HEK293 (cell line): ENCODE results near the gene MLPH.

Experiments used
- CTCF ChIA-PET: fragments of 350-600 bp; formaldehyde crosslinking; extraction: SDS; loops from one replicate; lab custom pipeline; 2021; ENCODE audit warnings: antibody characterized with exemption; lab: Yijun Ruan, JAX
- POLR2A ChIA-PET: fragments of 300-600 bp; formaldehyde crosslinking; extraction: SDS; loops from one replicate; lab custom pipeline; 2020; ENCODE audit warnings: antibody characterized with exemption, inconsistent platforms; lab: Yijun Ruan, JAX
- H3K27ac ChIP-seq: fragments of 200-500 bp; sonication (Bioruptor generic); 2 replicates; pipeline ENCODE4 v1.5.1; 2014; ENCODE audit warnings: low read depth, low read length, control low read depth, inconsistent platforms; ENCODE audit errors: extremely low read depth
- H3K36me3 ChIP-seq, 2 experiments: fragments of 200-500 bp in 1 of 2; sonication (Bioruptor generic) in 1 of 2; 1 replicate in 1 of 2; 2 replicates in 1 of 2; pipeline ENCODE4 v1.5.1; 2014 to 2017; ENCODE audit warnings: inconsistent platforms in 2 of 2, low read length in 2 of 2; ENCODE audit not compliant: control insufficient read depth in 2 of 2, insufficient read depth in 1 of 2
- H3K4me1 ChIP-seq: fragments of 200-500 bp; sonication (Bioruptor generic); 2 replicates; pipeline ENCODE4 v1.5.1; 2014; ENCODE audit warnings: mild to moderate bottlenecking, low read length, inconsistent platforms; ENCODE audit not compliant: control insufficient read depth, insufficient read depth
- H3K4me3 ChIP-seq: 2 replicates; pipeline ENCODE4 v1.5.1; 2011; ENCODE audit warnings: low read depth, mild to moderate bottlenecking, control low read depth, low read length, moderate library complexity
- H3K9me3 ChIP-seq: fragments of 200-500 bp; sonication (Bioruptor generic); 2 replicates; pipeline ENCODE4 v1.5.1; 2014; ENCODE audit warnings: low read depth, low read length, inconsistent platforms; ENCODE audit not compliant: control insufficient read depth, insufficient read depth
- ZBTB7A ChIP-seq: fragments of 450-650 bp; formaldehyde crosslinking; IDR thresholded peaks from 2 replicates; pipeline ENCODE4 v1.5.1; 2016; ENCODE audit warnings: low read depth, missing biosample characterization, missing genetic modification characterization
- ZNF19 ChIP-seq: fragments of 450-650 bp; formaldehyde crosslinking; IDR thresholded peaks from 2 replicates; pipeline ENCODE4; 2016; ENCODE audit warnings: missing biosample characterization, missing genetic modification characterization, low read depth
- ZNF302 ChIP-seq: fragments of 450-650 bp; formaldehyde crosslinking; IDR thresholded peaks from 2 replicates; pipeline ENCODE4 v1.5.1; 2016; ENCODE audit warnings: missing biosample characterization, missing genetic modification characterization, low read depth
- ZNF335 ChIP-seq: fragments of 450-650 bp; formaldehyde crosslinking; conservative IDR thresholded peaks from 2 replicates; pipeline ENCODE4 v1.5.1; 2016; ENCODE audit warnings: missing biosample characterization, missing genetic modification characterization
- ZNF585B ChIP-seq: fragments of 450-650 bp; formaldehyde crosslinking; IDR thresholded peaks from 2 replicates; pipeline ENCODE4 v1.5.1; 2016; ENCODE audit warnings: missing biosample characterization, missing genetic modification characterization
- ZNF623 ChIP-seq: fragments of 450-650 bp; formaldehyde crosslinking; IDR thresholded peaks from 2 replicates; pipeline ENCODE4 v1.5.1; 2016; ENCODE audit warnings: missing biosample characterization, missing genetic modification characterization
- ZNF768 ChIP-seq: fragments of 450-650 bp; formaldehyde crosslinking; IDR thresholded peaks from 2 replicates; pipeline ENCODE4 v1.5.1; 2018; ENCODE audit warnings: missing biosample characterization, mild to moderate bottlenecking, missing genetic modification characterization
- ZNF776 ChIP-seq: fragments of 450-650 bp; formaldehyde crosslinking; IDR thresholded peaks from 2 replicates; pipeline ENCODE4 v1.5.0; 2017; ENCODE audit warnings: missing biosample characterization, missing genetic modification characterization, borderline replicate concordance
- TF ChIP-seq, protein P1 (sequence below): fragments of 450-650 bp; formaldehyde crosslinking; IDR thresholded peaks from 2 replicates; pipeline ENCODE4 v1.5.1; 2016; ENCODE audit warnings: missing biosample characterization, missing genetic modification characterization
- TF ChIP-seq, protein P2 (sequence below): IDR thresholded peaks from 2 replicates; pipeline ENCODE4 v1.6.1; 2011; ENCODE audit warnings: mild to moderate bottlenecking, low read depth, low read length, borderline replicate concordance
- TF ChIP-seq, protein P3 (sequence below): fragments of 450-650 bp; formaldehyde crosslinking; IDR thresholded peaks from 2 replicates; pipeline ENCODE4 v1.5.1; 2016; ENCODE audit warnings: missing biosample characterization, missing genetic modification characterization, borderline replicate concordance
- TF ChIP-seq, protein P4 (sequence below): fragments of 450-650 bp; formaldehyde crosslinking; IDR thresholded peaks from 2 replicates; pipeline ENCODE4 v1.5.1; 2016; ENCODE audit warnings: missing biosample characterization, missing genetic modification characterization
- TF ChIP-seq, protein P5 (sequence below): fragments of 450-650 bp; formaldehyde crosslinking; IDR thresholded peaks from 2 replicates; pipeline ENCODE4 v1.5.1; 2016; ENCODE audit warnings: missing biosample characterization, missing genetic modification characterization, low read depth
- TF ChIP-seq, protein P6 (sequence below): fragments of 450-650 bp; formaldehyde crosslinking; conservative IDR thresholded peaks from 2 replicates; pipeline ENCODE4 v1.5.1; 2016; ENCODE audit warnings: low read depth, missing biosample characterization, missing genetic modification characterization
- TF ChIP-seq, protein P7 (sequence below): fragments of 450-650 bp; formaldehyde crosslinking; conservative IDR thresholded peaks from 2 replicates; pipeline ENCODE4 v1.5.1; 2016; ENCODE audit warnings: low read depth, missing biosample characterization, missing genetic modification characterization

The MLPH gene

DNA sequence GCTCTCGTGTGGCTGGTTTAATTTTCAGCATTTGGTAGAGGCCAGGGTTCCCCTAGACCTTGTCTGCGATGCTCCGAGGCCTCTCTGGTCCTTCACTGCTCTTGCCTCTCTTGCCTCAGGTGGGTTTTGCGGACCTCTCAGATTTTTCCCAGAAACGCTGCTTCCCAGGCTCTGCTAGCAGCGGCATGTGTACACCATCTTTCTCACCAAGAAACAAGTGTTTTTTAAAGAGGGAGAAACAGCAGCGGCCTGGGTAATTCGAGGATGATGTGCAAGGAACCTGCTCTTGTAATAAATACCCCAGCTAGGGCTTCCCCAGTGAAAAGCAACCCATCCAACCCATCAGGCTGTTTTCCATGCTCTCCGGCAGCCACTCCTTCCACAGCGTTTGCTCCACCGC is 39.6 kb upstream of the MLPH start:
- no peak overlapping the region for H3K4me3 ChIP-seq
- ChIA-PET CTCF (interaction anchor here (0.6 kb wide), 1 partner anchor 22 kb away, joined by 3 read pairs; no protein-coding TSS in a partner anchor), POLR2A (no interaction called here)
- no peaks in the 10 kb centered on the region for H3K9me3 ChIP-seq
- H3K36me3 ChIP-seq: no peaks in the 10 kb centered on the region
- TF ChIP-seq ZBTB7A (tag by site-specific recombination) (no peak), ZNF335 (tag by site-specific recombination) (no peak), ZNF768 (no peak), ZNF623 (tag by site-specific recombination) (no peak), ZNF19 (tag by site-specific recombination) (no peak), ZNF302 (no peak), ZNF776 (tag by site-specific recombination) (no peak), ZNF585B (tag by site-specific recombination) (no peak)
- TF ChIP-seq, protein P1, sequence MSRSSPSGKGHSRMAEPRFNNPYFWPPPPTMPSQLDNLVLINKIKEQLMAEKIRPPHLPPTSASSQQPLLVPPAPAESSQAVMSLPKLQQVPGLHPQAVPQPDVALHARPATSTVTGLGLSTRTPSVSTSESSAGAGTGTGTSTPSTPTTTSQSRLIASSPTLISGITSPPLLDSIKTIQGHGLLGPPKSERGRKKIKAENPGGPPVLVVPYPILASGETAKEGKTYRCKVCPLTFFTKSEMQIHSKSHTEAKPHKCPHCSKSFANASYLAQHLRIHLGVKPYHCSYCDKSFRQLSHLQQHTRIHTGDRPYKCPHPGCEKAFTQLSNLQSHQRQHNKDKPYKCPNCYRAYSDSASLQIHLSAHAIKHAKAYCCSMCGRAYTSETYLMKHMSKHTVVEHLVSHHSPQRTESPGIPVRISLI (tag by site-specific recombination): no peak
- TF ChIP-seq, protein P2, sequence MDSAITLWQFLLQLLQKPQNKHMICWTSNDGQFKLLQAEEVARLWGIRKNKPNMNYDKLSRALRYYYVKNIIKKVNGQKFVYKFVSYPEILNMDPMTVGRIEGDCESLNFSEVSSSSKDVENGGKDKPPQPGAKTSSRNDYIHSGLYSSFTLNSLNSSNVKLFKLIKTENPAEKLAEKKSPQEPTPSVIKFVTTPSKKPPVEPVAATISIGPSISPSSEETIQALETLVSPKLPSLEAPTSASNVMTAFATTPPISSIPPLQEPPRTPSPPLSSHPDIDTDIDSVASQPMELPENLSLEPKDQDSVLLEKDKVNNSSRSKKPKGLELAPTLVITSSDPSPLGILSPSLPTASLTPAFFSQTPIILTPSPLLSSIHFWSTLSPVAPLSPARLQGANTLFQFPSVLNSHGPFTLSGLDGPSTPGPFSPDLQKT: no peak
- TF ChIP-seq, protein P3, sequence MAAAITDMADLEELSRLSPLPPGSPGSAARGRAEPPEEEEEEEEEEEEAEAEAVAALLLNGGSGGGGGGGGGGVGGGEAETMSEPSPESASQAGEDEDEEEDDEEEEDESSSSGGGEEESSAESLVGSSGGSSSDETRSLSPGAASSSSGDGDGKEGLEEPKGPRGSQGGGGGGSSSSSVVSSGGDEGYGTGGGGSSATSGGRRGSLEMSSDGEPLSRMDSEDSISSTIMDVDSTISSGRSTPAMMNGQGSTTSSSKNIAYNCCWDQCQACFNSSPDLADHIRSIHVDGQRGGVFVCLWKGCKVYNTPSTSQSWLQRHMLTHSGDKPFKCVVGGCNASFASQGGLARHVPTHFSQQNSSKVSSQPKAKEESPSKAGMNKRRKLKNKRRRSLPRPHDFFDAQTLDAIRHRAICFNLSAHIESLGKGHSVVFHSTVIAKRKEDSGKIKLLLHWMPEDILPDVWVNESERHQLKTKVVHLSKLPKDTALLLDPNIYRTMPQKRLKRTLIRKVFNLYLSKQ (tag by site-specific recombination): no peak
- TF ChIP-seq, protein P4, sequence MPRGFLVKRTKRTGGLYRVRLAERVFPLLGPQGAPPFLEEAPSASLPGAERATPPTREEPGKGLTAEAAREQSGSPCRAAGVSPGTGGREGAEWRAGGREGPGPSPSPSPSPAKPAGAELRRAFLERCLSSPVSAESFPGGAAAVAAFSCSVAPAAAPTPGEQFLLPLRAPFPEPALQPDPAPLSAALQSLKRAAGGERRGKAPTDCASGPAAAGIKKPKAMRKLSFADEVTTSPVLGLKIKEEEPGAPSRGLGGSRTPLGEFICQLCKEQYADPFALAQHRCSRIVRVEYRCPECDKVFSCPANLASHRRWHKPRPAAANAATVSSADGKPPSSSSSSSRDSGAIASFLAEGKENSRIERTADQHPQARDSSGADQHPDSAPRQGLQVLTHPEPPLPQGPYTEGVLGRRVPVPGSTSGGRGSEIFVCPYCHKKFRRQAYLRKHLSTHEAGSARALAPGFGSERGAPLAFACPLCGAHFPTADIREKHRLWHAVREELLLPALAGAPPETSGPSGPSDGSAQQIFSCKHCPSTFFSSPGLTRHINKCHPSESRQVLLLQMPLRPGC (tag by site-specific recombination): no peak
- TF ChIP-seq, protein P5, sequence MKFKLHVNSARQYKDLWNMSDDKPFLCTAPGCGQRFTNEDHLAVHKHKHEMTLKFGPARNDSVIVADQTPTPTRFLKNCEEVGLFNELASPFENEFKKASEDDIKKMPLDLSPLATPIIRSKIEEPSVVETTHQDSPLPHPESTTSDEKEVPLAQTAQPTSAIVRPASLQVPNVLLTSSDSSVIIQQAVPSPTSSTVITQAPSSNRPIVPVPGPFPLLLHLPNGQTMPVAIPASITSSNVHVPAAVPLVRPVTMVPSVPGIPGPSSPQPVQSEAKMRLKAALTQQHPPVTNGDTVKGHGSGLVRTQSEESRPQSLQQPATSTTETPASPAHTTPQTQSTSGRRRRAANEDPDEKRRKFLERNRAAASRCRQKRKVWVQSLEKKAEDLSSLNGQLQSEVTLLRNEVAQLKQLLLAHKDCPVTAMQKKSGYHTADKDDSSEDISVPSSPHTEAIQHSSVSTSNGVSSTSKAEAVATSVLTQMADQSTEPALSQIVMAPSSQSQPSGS: no peak
- TF ChIP-seq, protein P6, sequence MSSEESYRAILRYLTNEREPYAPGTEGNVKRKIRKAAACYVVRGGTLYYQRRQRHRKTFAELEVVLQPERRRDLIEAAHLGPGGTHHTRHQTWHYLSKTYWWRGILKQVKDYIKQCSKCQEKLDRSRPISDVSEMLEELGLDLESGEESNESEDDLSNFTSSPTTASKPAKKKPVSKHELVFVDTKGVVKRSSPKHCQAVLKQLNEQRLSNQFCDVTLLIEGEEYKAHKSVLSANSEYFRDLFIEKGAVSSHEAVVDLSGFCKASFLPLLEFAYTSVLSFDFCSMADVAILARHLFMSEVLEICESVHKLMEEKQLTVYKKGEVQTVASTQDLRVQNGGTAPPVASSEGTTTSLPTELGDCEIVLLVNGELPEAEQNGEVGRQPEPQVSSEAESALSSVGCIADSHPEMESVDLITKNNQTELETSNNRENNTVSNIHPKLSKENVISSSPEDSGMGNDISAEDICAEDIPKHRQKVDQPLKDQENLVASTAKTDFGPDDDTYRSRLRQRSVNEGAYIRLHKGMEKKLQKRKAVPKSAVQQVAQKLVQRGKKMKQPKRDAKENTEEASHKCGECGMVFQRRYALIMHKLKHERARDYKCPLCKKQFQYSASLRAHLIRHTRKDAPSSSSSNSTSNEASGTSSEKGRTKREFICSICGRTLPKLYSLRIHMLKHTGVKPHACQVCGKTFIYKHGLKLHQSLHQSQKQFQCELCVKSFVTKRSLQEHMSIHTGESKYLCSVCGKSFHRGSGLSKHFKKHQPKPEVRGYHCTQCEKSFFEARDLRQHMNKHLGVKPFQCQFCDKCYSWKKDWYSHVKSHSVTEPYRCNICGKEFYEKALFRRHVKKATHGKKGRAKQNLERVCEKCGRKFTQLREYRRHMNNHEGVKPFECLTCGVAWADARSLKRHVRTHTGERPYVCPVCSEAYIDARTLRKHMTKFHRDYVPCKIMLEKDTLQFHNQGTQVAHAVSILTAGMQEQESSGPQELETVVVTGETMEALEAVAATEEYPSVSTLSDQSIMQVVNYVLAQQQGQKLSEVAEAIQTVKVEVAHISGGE: no peak
- TF ChIP-seq, protein P7, sequence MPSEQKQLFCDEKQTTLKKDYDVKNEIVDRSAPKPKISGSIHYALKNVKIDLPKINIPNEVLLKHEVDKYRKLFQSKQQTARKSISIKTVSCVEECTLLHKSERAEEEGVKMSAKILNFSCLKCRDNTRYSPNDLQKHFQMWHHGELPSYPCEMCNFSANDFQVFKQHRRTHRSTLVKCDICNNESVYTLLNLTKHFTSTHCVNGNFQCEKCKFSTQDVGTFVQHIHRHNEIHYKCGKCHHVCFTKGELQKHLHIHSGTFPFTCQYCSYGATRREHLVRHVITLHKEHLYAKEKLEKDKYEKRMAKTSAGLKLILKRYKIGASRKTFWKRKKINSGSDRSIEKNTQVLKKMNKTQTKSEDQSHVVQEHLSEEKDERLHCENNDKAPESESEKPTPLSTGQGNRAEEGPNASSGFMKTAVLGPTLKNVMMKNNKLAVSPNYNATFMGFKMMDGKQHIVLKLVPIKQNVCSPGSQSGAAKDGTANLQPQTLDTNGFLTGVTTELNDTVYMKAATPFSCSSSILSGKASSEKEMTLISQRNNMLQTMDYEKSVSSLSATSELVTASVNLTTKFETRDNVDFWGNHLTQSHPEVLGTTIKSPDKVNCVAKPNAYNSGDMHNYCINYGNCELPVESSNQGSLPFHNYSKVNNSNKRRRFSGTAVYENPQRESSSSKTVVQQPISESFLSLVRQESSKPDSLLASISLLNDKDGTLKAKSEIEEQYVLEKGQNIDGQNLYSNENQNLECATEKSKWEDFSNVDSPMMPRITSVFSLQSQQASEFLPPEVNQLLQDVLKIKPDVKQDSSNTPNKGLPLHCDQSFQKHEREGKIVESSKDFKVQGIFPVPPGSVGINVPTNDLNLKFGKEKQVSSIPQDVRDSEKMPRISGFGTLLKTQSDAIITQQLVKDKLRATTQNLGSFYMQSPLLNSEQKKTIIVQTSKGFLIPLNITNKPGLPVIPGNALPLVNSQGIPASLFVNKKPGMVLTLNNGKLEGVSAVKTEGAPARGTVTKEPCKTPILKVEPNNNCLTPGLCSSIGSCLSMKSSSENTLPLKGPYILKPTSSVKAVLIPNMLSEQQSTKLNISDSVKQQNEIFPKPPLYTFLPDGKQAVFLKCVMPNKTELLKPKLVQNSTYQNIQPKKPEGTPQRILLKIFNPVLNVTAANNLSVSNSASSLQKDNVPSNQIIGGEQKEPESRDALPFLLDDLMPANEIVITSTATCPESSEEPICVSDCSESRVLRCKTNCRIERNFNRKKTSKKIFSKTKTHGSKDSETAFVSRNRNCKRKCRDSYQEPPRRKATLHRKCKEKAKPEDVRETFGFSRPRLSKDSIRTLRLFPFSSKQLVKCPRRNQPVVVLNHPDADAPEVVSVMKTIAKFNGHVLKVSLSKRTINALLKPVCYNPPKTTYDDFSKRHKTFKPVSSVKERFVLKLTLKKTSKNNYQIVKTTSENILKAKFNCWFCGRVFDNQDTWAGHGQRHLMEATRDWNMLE: no peak
- TF ChIP-seq, all 188 proteins: peak for 0
- Histone ChIP-seq H3K4me1 (no peaks in the 10 kb centered on the region), H3K27ac (no peak overlapping the region)
